GM12874 (cell line): ENCODE results near the gene DTYMK.

ENCODE experiments used
- TF ChIP-seq, protein P1 (sequence below): IDR thresholded peaks from 2 replicates; pipeline ENCODE4 v1.5.1; 2011; ENCODE audit warnings: low read depth, mild to moderate bottlenecking, control low read depth, low read length, moderate library complexity; ENCODE audit not compliant: insufficient read depth

DTYMK gene

DNA sequence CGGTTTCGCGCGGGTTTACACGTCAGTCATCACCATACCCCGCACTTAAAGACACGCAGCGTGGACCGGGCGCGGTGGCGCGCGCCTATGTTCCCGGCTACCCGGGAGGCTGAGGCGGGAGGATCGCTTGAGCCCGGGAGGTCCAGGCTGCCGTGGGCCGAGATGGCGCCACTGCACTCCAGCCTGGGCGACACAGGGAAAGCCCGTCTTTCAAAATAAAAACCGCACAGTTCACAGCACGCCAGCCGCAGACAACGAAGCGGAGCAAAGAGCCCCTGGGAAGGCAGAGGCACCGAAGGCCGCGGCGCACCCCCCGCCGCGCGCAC lies 328 bp downstream of the DTYMK start:
- TF ChIP-seq, protein P1, sequence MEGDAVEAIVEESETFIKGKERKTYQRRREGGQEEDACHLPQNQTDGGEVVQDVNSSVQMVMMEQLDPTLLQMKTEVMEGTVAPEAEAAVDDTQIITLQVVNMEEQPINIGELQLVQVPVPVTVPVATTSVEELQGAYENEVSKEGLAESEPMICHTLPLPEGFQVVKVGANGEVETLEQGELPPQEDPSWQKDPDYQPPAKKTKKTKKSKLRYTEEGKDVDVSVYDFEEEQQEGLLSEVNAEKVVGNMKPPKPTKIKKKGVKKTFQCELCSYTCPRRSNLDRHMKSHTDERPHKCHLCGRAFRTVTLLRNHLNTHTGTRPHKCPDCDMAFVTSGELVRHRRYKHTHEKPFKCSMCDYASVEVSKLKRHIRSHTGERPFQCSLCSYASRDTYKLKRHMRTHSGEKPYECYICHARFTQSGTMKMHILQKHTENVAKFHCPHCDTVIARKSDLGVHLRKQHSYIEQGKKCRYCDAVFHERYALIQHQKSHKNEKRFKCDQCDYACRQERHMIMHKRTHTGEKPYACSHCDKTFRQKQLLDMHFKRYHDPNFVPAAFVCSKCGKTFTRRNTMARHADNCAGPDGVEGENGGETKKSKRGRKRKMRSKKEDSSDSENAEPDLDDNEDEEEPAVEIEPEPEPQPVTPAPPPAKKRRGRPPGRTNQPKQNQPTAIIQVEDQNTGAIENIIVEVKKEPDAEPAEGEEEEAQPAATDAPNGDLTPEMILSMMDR, result no peak

DNA sequence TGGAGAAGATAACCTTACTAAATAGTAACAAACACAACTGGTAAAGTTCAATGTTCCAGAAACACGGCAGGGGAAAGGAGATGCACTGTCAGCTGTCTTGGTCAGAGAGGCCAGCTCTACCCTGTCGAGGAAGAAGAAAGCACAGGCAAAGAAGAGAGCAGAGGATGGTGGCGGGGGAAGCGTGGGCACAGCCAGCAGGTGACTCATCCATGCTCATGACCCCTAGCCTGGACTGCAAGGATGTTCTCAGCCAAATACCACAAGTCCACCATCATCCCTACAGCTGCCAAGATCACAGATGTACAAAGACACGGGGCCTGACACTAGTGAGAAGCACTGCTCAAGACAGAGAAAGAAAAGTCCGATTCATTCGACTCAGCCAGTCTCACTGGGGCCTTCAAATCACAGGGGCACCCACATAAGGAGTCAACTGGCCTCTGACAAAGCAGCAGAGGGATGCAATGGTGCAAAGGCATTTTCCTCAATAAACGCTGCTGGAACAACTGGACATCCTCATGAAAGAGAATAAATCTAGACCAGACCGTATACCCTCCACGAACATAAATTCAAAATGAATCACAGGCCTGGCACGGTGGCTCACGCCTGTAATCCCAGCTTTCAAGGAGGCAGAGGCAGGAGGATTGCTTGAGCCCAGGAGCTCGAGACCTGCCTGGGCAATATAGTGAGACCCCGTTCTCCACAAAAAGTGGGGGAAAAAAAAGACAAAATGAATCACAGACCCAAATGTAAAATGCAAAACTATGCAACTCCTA lies 5.6 kb downstream of the DTYMK start:
- TF ChIP-seq, protein P1, result no peak

DNA sequence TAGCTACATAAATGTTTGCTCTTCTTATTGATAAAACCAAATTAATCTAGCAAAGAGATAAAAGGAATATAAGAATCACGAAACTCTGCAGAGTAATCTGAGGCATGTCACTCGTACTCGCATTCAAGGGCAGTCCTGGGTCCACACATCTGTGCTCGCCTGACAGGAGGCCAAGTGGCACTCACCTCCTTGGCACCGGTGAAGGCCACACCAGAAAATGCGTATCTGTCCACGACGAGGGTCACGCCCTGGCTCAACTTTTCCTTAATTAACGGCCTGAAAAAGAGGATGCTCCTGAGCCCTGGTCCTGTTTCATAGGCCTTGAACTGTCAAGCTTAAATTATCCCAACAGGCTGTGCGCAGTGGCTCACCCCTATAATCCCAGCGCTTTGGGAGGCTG lies 6.6 kb downstream of the DTYMK start:
- TF ChIP-seq, protein P1, result no peak

DNA sequence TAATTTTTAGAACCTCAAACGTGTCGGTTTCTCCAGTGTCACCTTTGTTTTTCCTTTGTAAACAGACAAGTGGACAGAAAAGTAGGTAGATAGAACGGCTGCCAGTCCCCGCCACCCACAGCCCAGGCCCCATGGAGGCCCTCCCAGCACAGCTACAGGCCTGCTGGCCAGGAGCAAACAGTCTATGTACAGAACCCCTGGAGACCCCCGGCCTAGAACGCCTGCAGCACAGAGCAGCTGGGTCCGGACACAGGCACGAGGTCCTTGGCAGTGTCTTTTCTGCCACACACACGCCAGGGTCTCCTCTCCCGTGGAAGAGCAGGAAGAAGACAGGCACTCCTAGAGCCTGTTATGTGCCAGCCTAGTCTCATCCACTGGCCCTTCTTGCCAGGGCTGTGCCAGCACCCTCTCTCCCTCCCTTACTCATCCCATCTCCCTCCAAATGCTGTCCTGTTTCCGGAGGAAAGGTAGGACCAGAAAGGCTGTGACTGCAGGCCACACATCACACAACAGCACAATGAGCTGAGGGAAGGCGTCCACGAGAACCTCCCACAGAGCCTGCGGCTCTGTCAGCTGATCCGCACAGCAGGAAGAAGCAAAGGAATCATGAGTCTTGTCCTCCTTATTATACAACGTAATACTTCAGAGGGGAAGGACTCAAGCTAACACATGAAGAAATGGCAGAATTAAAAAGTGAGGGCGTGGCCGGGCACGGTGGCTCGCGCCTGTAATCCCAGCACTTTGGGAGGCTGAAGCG lies 7.7 kb downstream of the DTYMK start:
- TF ChIP-seq, protein P1, result no peak

- TF ChIP-seq, protein P1, result no peak
Measured at GRCh38 chr2:241678307-241678706, 8.3 kb downstream of the DTYMK start.

DNA sequence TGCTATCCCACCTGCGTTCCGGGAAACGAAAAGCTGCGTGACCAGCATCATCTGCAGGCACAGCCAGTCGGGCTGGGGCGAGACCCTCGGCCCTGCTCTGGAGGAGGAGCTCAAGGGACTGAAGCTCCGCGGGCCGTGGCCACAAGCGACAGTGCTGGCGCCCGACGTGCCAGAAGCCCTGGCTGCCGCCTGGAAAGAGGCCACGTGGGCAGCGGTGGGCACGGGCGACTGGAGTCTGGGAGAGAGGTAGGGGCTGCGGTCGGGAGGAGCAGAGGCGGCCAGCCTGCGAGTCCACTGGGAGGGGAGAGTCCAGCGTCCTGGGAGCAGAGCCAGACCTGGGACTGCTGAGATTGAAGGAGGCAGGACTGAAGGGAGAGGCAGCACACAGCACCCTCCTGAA lies 9.2 kb downstream of the DTYMK start:
- TF ChIP-seq, protein P1, result no peak

- TF ChIP-seq, protein P1, result no peak
Measured at GRCh38 chr2:241676665-241677064, 9.9 kb downstream of the DTYMK start.
